GM12878 (cell line): ENCODE measurements around the gene ERP44. TPM values are rescaled to one million over a fixed set of nuclear protein-coding genes. Genes with fewer than 3 reads are reported as not detected.

Experiments
- ATAC-seq: fragments of 200-7000 bp; cut with Tn5 transposase; 3 replicates; pipeline ENCODE4 v1.9.1; 2020; ENCODE audit warnings: mild to moderate bottlenecking, moderate library complexity
- BruUV-seq: library from RNA; stranded (reverse); fragments of 400-500 nt; replicated peaks from 2 replicates; lab custom pipeline; 2021; lab: Mats Ljungman, UMichigan
- CTCF ChIA-PET: fragments of 300-600 bp; sonication (Branson Sonifier 250); formaldehyde crosslinking; extraction: SDS; loops from one replicate; lab custom pipeline; 2021; ENCODE audit warnings: inconsistent platforms; lab: Yijun Ruan, JAX
- POLR2A ChIA-PET: fragments of 350-600 bp; formaldehyde crosslinking; extraction: SDS; loops from one replicate; lab custom pipeline; 2021; ENCODE audit warnings: inconsistent platforms; lab: Charles Lee
- RAD21 ChIA-PET: fragments of 300-600 bp; sonication (Branson Sonifier 250); formaldehyde crosslinking; loops from one replicate; lab custom pipeline; 2023; ENCODE audit warnings: antibody characterized with exemption; ENCODE audit not compliant: unreplicated experiment; lab: Charles Lee
- SMC1A ChIA-PET: fragments of 300-600 bp; sonication (Branson Sonifier 250); formaldehyde crosslinking; loops from one replicate; lab custom pipeline; 2023; ENCODE audit not compliant: unreplicated experiment, uncharacterized antibody; lab: Charles Lee
- DNase-seq: peaks from one replicate; pipeline ENCODE4 v3.0.0-alpha.2; 2011; ENCODE audit warnings: low read depth, low spot score
- FAIRE-seq: peaks from 3 replicates; lab custom pipeline; 2011; peaks lifted over from hg19 to GRCh38; lab: Jason Lieb, UNC
- H2AFZ ChIP-seq: 2 replicates; pipeline ENCODE4 v1.6.0; 2011; ENCODE audit warnings: low read depth, low read length, control low read depth; ENCODE audit not compliant: control insufficient read depth
- H3K27ac ChIP-seq: 2 replicates; pipeline ENCODE4 v1.5.1; 2011; ENCODE audit warnings: control low read depth; ENCODE audit not compliant: control insufficient read depth, insufficient read depth
- H3K27me3 ChIP-seq, 2 experiments: replicated peaks in 1 of 2; 2 replicates each; pipeline versions ENCODE4 v1.6.0 to v1.6.1; 2011; ENCODE audit warnings: low read length in 1 of 2; ENCODE audit not compliant: control insufficient read depth in 2 of 2, insufficient read depth in 2 of 2
- H3K36me3 ChIP-seq, 2 experiments: 2 replicates each; pipeline ENCODE4 v1.5.1; 2011; ENCODE audit warnings: low read length in 1 of 2; ENCODE audit not compliant: control insufficient read depth in 2 of 2, insufficient read depth in 2 of 2
- H3K4me1 ChIP-seq: 2 replicates; pipeline ENCODE4 v1.6.1; 2011; ENCODE audit warnings: mild to moderate bottlenecking, low read length, moderate library complexity, mixed read lengths; ENCODE audit not compliant: control insufficient read depth, insufficient read depth
- H3K4me2 ChIP-seq: 2 replicates; pipeline ENCODE4 v1.6.0; 2011; ENCODE audit warnings: control low read depth; ENCODE audit not compliant: control insufficient read depth, insufficient read depth
- H3K4me3 ChIP-seq: fragments of 200-600 bp; sonication (generic); 2 replicates; pipeline ENCODE4 v1.5.1; 2016
- H3K79me2 ChIP-seq: 2 replicates; pipeline ENCODE4 v1.6.0; 2011; ENCODE audit warnings: low read length; ENCODE audit not compliant: control insufficient read depth, insufficient read depth
- H3K9ac ChIP-seq: 2 replicates; pipeline ENCODE4 v1.8.0; 2011; ENCODE audit warnings: low read length, control low read depth, mixed read lengths; ENCODE audit not compliant: control insufficient read depth, insufficient read depth
- H3K9me3 ChIP-seq: replicated peaks from 3 replicates; pipeline ENCODE4 v1.5.1; 2011; ENCODE audit warnings: mild to moderate bottlenecking, low read length; ENCODE audit not compliant: control insufficient read depth, insufficient read depth
- H4K20me1 ChIP-seq: 2 replicates; pipeline ENCODE4 v1.6.0; 2011; ENCODE audit not compliant: control insufficient read depth, insufficient read depth
- CBFB ChIP-seq: IDR thresholded peaks from 2 replicates; pipeline ENCODE4 v1.6.1; 2016; ENCODE audit warnings: antibody characterized with exemption, low read depth
- DPF2 ChIP-seq: fragments of 450-650 bp; IDR thresholded peaks from 2 replicates; pipeline ENCODE4 v1.6.1; 2017; ENCODE audit warnings: mild to moderate bottlenecking
- KDM1A ChIP-seq: fragments of 200-600 bp; sonication (generic); IDR thresholded peaks from 2 replicates; pipeline ENCODE4 v1.6.1; 2016; ENCODE audit warnings: borderline replicate concordance
- MEF2A ChIP-seq: IDR thresholded peaks from 2 replicates; pipeline ENCODE4 v1.6.1; 2011; ENCODE audit warnings: low read depth, mild to moderate bottlenecking, low read length, moderate library complexity; ENCODE audit not compliant: insufficient read depth
- MTA2 ChIP-seq: fragments of 450-650 bp; IDR thresholded peaks from 2 replicates; pipeline ENCODE4 v1.6.1; 2016; ENCODE audit warnings: low read depth, mild to moderate bottlenecking, moderate library complexity
- RUNX3 ChIP-seq: IDR thresholded peaks from 2 replicates; pipeline ENCODE4 v1.6.1; 2012; ENCODE audit warnings: low read length, inconsistent platforms
- SIN3A ChIP-seq: IDR thresholded peaks from 2 replicates; pipeline ENCODE4 v1.6.1; 2012; ENCODE audit warnings: low read depth, low read length, improper control_type of control experiment
- SUPT20H ChIP-seq: IDR thresholded peaks from 2 replicates; pipeline ENCODE4 v1.6.1; 2011; ENCODE audit warnings: low read depth, mild to moderate bottlenecking, low read length, moderate library complexity, borderline replicate concordance; ENCODE audit not compliant: control insufficient read depth
- whole genome bisulfite sequencing: methylation state at CpG from one replicate; pipeline ENCODE4 v1.1.6; 2016; ENCODE audit warnings: low lambda C conversion rate; ENCODE audit not compliant: insufficient replicate concordance, insufficient coverage; ENCODE audit errors: missing lambda C conversion rate; 5-methylcytosine and 5-hydroxymethylcytosine counted together
- in situ Hi-C: fragments of 300-500 bp; cut with MboI; formaldehyde crosslinking; loops from 9 replicates; pipeline ENCODE4 v1.14.3; 2018; ENCODE audit warnings: mixed read lengths
- intact Hi-C: fragments of 100-400 bp; cut with micrococcal nuclease; formaldehyde crosslinking; loops from one replicate; pipeline ENCODE4 v1.14.2; 2022; ENCODE audit not compliant: unreplicated experiment
- polyA plus RNA-seq, 11 experiments: library from polyadenylated mRNA; depleted of rRNA in 4 of 11; unstranded in 6 of 11; stranded (reverse) in 5 of 11; fragments of >200 nt; fragmentation: Nextera tagmentation in 4 of 11; fragmentation: Illumina TruSeq in 1 of 11; extraction: Ambion mirVana in 4 of 11; extraction: Trizol in 1 of 11; gene quantifications; 1 replicate in 1 of 11; 2 replicates in 10 of 11; pipeline versions ENCODE4 v1.2.1 to v1.2.3, GENCODE V29; 2011 to 2016; ENCODE audit warnings: inconsistent platforms in 2 of 11, missing spikeins in 2 of 11, low read depth in 1 of 11
- total RNA-seq, 4 experiments: library from RNA; depleted of rRNA in 3 of 4; stranded (reverse); fragments of >200 nt in 3 of 4; fragmentation: Illumina TruSeq in 1 of 4; extraction: Trizol in 1 of 4; gene quantifications; 2 replicates each; pipeline versions ENCODE4 v1.2.1 to v1.2.3, GENCODE V29; 2013 to 2021
- TF ChIP-seq, protein P1 (sequence below): fragments of 450-650 bp; formaldehyde crosslinking; IDR thresholded peaks from 2 replicates; pipeline ENCODE4 v1.4.0; 2020; ENCODE audit warnings: mild to moderate bottlenecking, moderate library complexity

Gene ERP44
- total and polyA plus RNA-seq, 10 of the 15 experiments (the other 5 are each of a cell fraction or from before 2014, with no cell fraction given), result 11.5 to 52.4 (median 20.2) TPM

DNA sequence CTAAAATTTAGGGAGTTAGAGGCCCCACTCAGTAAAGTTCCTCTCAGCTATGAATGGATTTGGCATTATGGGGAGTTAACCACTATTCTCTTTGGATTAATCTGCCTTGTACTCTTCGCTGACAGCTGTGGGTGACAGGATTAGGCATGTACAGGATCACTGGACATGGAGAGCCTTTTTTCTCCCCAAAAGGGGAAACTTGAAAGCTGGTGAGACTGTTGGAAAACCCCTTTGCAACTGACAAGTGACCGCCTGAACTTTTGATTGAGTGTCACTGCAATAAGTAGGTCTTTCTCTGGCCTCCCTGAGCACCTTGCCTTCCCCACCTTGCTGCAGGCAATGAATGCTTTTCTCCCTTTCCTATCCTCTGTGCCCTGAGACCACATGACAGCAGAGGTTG is 68.3 kb downstream of the ERP44 start (continued):
- TF ChIP-seq SIN3A, result no peak
- TF ChIP-seq, protein P1, sequence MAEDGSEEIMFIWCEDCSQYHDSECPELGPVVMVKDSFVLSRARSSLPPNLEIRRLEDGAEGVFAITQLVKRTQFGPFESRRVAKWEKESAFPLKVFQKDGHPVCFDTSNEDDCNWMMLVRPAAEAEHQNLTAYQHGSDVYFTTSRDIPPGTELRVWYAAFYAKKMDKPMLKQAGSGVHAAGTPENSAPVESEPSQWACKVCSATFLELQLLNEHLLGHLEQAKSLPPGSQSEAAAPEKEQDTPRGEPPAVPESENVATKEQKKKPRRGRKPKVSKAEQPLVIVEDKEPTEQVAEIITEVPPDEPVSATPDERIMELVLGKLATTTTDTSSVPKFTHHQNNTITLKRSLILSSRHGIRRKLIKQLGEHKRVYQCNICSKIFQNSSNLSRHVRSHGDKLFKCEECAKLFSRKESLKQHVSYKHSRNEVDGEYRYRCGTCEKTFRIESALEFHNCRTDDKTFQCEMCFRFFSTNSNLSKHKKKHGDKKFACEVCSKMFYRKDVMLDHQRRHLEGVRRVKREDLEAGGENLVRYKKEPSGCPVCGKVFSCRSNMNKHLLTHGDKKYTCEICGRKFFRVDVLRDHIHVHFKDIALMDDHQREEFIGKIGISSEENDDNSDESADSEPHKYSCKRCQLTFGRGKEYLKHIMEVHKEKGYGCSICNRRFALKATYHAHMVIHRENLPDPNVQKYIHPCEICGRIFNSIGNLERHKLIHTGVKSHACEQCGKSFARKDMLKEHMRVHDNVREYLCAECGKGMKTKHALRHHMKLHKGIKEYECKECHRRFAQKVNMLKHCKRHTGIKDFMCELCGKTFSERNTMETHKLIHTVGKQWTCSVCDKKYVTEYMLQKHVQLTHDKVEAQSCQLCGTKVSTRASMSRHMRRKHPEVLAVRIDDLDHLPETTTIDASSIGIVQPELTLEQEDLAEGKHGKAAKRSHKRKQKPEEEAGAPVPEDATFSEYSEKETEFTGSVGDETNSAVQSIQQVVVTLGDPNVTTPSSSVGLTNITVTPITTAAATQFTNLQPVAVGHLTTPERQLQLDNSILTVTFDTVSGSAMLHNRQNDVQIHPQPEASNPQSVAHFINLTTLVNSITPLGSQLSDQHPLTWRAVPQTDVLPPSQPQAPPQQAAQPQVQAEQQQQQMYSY, result no peak

DNA sequence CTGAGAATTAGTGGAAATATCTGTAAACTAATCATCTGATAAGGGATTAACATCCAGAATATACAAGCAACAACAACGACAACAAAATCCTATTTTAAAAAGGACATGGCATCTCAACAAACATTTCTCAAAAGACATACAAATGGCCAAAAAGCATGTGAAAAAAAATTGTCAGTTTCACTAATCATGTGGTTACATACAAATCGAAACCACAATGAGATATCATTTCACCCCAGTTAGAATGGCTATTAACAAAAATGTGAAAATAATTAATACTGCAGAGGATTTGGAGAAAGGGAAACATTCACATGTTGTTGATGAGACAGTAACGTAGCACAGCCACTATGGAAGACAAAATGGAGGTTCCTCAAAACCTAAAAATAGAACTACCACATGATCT is 69.5 kb downstream of the ERP44 start:
- ChIA-PET RAD21 (interaction anchor here (2.7 to 3.5 kb wide), 3 partner anchors 55 to 189 kb away, joined by 8 to 20 read pairs (median 14); no protein-coding TSS in a partner anchor), SMC1A (interaction anchor here (1.0 to 7.2 kb wide), 6 partner anchors 30 to 296 kb away, joined by 3 to 115 read pairs (median 16); no protein-coding TSS in a partner anchor), CTCF (interaction anchor here (0.6 to 8.0 kb wide), 4 partner anchors 46 to 196 kb away, joined by 3 to 143 read pairs (median 13); no protein-coding TSS in a partner anchor), POLR2A (no interaction called here)
- ATAC-seq, result no peak
- BruUV-seq, result no TSS peak
- Histone ChIP-seq H2AFZ (no peak overlapping the region), H3K9me3 (no peaks in the 10 kb centered on the region; the same call in 2 of the 3 replicates), H3K27ac (peak overlapping the region; percentile 33; the same call in 1 of the 2 replicates), H3K36me3 (0 out of 4 replicates have a peak, but pooled peaks cover 0 to 4% of the 10 kb centered on the region in 2 experiments), H4K20me1 (no peaks in the 10 kb centered on the region; the same call in 1 of the 2 replicates), H3K4me2 (no peak overlapping the region), H3K4me1 (peaks cover 28% of the 10 kb centered on the region), H3K79me2 (peaks cover 19% of the 10 kb centered on the region), H3K27me3 (no peaks in the 10 kb centered on the region), H3K9ac (no peak overlapping the region), H3K4me3 (no peak overlapping the region)
- TF ChIP-seq MEF2A, result 0 out of 2 replicates have a peak, but pooled peaks have one; percentile 8
- peak; percentile 83 for TF ChIP-seq RUNX3
- 0 out of 2 replicates have a peak, but pooled peaks have one; percentile 38 for TF ChIP-seq DPF2
- TF ChIP-seq CBFB, result 0 out of 2 replicates have a peak, but pooled peaks have one; percentile 45
- TF ChIP-seq KDM1A, result no peak
- TF ChIP-seq MTA2, result peak; percentile 57; the same call in 1 of the 2 replicates
- no peak for TF ChIP-seq SUPT20H
- FAIRE-seq, result no peak
- 81% methylated on average over 3 of the region's 3 CpGs for WGBS
- DNase-seq, result no peak
- in situ Hi-C loops, result no loop called here
- intact Hi-C loops, result loop anchor here (5.0 kb wide), 3 partner anchors 68 to 568 kb away; partner anchors contain the start of genes ERP44 and INVS
